Amniotic stem cell (primary cell): ENCODE measurements around the gene PHRF1.

ENCODE experiments used
- DNase-seq: peaks from one replicate; lab custom pipeline; 2025; lab: John Stamatoyannopoulos, UW

PHRF1 gene

DNA sequence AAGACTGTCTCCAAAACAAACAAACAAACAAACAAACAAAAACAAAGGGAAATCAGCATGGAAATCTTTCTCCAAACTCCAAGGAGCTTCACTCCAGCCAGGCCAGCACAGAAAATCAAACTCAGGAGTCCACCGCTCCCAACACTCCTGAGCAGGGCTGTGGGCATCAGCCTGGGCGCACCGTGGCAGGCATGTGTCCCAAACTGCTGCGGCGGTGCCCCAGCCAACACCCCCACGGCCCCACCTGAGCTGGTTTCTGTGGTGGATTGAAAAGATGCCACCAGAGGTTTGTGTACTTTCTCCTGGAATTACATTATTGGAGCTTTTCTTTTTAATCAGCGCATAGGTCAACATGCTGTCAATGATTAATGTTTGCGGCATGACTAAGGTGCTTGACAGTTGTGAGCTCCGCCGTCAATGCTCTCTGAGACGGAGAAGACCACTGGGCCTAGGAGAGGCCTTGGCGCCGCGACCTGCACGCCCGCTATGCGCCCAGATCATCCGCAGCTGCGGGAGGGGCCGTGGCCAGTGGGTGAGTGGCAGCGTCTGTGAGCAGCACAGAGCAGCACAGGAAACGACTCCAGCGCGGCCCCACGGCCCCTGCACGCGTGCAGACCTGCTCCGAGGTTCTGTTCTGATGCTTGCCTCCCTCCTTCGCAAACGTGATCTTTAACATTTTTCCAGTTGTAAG, 78.9 kb downstream of the PHRF1 start:
- no peak for DNase-seq

- DNase-seq = no peak
These were observed 80.2 kb downstream of the PHRF1 start for GRCh38 chr11:656426-656825.

DNA sequence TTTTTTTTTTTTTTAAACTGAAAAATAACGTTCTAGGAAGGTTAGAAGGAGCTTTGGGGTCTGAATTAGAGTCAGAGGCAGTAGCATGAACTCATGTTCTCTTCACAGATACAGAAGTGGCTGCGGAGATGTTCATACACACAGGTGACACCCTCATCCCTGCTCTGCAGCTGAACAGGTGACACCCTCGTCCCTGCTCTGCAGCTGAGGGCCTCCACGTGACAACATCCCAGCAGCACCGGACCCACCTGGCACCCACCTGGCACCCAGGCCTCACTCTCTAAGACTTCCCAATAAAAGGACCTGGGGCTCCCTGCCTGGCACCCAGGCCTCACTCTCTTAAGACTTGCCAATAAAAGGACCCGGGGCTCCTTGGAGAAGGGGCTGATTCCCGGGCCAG, 80.6 kb downstream of the PHRF1 start:
- DNase-seq = no peak

DNA sequence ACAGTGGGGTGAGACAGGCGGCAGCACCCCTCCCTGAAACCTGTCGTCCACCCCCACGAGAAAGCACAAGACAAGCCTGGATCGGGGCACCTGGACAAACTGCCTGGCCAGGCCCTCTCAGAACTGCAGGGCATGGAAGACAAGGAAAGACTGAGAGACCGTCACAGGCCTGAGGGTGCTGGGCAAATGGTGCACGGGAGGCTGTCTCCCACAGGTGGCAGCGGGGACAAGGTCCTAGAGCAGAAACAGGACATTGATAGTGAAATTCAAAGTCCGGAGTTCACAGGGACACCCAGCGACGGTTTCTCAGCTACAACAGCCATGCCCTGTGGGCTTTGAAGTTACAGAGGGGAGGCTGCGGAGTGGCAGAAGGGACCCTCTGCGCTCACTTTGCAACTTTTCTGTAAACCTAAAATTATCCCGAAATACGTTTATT, 81.4 kb downstream of the PHRF1 start:
- DNase-seq = no peak

DNA sequence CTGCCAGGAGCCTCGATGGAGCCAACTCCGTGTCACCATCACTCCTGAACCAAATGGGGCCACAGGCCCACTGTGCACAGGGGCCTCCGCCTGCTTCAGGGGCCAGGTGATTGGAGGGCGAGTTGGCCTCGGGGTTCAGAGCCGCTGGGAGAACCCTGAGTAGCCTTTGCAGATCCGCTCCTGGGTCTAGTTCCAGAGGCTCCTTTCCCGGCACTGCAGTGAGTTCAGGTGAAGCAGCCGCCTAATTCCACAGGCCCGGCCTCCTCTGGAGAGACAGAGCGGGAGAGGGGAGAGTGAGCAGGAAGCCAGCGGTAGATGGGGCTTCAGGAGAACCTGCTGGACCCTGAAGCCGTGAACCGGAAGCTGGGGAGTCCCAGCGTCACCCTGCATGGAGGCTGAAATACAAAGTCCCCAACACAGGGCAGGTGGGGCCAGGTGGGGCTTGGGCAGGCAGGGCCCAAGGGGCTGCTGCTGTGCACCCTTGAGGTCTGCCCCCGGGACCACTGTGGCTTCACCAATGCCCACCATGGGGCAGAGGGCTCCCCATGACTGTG, 83.3 kb downstream of the PHRF1 start:
- no peak for DNase-seq

DNA sequence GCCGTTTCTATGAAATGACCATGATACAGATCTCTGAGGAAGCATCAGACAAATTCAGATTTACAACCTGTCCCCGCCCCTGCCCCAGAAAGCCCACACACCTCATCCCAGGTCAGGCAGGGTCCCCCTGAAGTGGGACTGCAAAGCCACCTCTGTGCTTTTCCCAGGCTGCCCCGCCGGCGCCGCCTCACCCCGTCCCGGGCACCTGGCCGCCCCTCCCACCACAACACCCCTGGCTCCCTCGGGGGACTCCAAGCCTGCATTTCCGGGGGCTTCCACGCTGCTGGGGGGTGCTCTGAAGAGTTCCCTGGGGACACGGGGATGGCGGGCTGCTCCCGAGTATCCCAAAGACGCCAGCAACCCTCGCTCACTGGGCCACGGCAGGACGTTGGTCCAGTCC, 84.0 kb downstream of the PHRF1 start:
- DNase-seq = no peak

DNA sequence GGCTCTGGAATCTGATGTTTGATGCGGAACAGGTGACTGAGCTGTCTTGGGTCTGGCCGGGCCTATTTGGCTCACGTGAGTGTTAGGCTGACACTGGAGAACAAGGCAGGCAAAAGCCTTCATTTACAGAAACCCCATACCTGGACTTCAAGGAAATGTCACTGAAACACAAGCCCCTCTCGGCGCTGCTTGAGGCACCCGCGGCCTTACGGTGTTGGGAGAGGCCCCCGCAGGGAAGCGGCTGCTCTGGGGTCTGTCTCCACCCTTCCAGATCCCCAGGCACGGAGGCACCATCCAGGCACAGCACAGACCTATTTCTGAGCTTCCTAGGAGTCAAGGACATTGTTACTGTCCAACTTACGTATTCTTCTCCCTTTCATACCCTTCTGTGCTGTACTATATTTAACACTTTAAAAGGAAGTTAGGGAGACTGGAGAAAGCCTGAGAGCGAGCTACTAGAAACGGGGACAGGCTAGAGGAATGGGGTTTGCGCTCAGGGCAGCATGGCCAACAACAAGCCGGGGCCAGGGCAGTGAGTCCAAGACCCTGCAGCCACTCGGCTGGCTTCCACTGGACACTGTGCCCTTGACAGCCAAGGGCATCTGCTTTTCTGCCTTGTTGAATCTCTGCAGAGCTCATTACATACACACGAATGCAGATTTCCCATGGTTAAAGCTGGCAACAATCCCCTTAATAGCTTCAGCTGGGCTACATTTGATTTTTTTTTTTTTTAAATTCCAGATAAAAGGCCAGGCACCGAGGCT, 84.6 kb downstream of the PHRF1 start:
- DNase-seq = no peak
